GM21360 (cell line): ENCODE data around the gene AMFR.

Experiments
- ATAC-seq: cut with Tn5 transposase; IDR thresholded peaks from one replicate; pipeline ENCODE4 v1.9.1; 2021; ENCODE audit warnings: mild to moderate bottlenecking, moderate library complexity; ENCODE audit not compliant: unreplicated experiment

Gene AMFR

DNA sequence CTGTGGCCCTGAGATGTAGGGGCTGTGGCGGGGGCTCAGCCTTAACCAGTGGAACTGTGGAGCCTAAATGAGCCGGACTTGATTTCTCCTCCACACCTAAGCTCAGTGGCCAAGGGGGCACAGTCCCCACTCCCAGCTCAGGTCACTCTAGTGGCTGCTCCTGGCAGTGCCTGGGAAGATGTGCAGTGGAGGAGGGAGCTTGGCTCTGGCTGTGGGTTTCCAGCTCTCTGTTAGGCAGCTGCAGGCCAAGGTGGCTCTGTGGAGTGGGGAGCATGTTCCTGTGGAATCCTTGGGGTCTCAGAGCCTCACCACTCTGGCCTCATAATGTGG, 76.3 kb downstream of the AMFR start:
- no peak for ATAC-seq

DNA sequence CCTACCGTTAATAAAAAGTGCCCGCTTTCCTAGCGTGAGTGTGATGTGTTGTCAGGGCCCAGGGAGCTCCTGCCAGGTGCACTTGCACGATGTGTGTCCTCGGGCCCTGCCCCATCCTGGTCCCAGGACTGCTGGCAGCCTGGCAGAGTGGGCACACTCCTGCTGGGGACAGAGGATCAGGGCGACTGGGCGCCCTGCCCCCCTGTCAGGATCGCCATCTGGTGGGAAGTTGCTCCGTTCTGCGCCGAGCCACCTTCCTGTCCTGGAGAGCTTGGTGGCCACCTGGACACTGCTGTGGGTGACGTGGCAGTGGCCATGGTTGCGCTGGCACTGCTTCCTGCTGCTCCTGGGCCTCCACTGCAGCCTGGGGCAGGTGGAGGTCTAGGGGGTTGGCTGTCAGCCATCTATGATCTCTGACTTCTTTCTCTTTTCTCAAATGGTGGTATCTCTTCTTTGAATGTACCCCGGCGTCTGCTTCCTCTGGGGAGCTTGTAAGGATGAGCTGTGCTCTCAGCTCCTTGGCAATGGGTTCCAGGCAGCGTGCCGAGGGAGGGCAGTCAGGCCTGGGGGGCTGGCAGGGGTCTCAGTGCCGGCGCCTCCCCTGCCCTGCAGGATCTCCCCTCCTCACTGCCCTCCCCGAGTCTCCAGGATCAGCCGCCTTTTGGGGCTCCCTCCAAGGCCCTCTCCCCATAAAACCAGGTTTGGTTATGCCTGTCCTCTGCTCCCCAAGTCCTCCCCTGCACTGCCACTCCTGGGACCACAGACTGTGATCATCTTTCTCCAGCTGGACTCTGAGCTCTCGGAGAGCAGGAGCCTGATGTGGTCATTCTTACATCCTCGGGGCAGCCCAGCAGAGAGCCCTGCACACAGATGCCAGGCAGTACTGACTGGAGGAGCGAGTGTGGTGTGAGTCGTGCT, 76.9 kb downstream of the AMFR start:
- ATAC-seq = no peak

DNA sequence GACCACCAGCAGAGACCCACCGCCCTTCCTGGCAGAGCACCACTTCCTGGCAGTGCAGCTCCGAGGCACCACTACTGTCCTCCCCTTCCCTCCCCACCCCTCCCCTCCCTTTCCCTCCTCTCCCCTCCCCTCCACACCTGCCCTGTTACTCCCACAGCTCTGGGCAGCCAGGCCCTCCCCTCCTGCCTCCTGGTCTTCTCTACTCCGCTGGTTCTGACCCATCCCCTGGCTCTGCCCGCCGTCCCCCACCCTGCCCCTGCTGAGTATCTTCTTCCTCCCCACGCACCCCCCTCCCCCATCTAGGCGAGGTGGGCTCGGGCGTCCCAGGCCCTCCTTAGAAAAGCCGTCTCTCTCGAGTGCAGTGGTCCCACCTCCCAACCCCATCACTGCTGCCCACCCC, 77.7 kb downstream of the AMFR start:
- ATAC-seq = no peak

DNA sequence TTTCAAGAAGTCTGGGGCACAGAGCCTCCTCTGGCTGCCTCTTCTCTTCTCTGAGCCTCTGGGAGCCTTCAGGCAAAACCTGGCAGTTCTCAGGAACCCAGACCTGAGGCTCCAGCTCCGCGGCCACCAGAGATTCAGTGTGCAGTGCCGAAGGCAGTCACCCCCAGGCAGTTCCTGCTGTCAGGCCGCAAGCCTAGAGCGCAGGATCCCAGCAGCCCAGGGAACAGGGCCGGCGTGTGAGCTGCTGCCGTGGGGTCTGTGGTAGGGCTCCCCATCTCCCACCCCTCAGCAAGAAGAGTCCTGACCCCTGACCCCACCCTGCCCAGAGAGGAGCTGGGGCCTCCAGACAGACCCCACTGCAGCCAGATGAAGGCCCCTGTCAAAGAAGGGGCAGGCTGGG, 78.2 kb downstream of the AMFR start:
- no peak for ATAC-seq

DNA sequence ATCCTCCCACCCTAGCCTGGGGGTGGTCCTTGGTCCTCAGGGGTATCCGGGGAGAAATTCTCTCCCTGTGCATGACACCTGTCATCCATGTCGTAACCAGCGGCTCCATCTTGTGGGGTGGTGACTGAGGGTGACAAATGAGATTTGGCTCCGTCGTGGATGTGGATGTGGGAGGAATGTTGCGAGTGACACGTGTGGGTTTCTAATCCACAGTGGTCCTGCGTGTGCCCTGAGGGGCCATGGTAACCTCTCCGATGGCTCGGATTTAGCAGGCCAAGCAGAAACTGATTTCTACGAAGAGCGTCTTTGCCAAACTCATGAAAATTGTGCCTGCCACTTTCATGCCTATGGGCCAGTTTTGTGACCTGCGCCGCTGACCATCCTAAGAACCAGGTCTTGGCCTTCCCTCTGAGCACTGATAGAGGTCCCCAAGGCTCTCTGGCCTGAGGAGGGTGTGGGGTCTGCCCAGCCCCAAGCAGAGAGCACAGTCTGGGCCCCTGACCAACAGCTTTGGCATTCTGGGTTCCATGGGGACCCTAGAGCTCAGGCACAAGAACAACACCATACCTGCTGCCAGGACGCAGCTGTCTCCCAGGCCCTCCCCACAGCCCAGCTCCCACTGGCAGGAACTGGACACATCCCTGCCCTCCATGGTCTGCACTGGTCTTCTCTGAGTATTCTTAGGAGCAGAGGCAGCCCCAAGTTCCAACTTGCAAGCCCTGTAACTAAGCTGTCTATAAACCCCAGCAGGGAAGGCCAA, 79.0 kb downstream of the AMFR start:
- no peak for ATAC-seq

DNA sequence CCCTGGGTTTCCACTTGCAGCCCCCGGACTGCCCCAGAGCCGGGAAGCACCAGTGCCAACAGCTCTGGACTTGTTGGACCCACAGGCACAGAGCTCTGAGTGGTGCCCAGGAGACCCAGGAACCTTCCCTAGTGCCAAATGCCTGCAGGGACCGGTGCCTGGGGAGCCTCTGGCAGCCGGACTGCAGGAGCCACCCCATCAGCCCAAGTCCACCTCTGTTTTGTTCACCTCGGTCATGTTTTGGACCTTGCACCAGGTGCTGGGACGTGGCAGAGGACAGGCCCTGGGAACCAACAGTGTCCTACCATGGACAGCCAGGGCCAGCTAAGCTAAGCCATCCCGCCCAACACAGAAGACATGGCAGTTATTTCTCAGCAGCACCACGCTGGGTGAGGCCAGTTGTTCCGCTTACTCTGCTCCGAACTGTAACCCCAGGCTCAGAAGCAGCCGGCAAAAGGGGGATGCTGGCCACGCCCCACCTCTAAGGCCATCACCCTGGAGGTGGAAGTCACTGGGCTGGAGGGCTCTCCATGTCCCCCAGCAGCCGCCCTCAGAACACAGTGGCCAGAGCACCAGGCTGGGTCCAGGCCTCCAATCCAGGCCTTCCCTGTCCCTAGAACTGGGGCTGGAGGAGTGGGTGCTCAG, 79.8 kb downstream of the AMFR start:
- no peak for ATAC-seq

DNA sequence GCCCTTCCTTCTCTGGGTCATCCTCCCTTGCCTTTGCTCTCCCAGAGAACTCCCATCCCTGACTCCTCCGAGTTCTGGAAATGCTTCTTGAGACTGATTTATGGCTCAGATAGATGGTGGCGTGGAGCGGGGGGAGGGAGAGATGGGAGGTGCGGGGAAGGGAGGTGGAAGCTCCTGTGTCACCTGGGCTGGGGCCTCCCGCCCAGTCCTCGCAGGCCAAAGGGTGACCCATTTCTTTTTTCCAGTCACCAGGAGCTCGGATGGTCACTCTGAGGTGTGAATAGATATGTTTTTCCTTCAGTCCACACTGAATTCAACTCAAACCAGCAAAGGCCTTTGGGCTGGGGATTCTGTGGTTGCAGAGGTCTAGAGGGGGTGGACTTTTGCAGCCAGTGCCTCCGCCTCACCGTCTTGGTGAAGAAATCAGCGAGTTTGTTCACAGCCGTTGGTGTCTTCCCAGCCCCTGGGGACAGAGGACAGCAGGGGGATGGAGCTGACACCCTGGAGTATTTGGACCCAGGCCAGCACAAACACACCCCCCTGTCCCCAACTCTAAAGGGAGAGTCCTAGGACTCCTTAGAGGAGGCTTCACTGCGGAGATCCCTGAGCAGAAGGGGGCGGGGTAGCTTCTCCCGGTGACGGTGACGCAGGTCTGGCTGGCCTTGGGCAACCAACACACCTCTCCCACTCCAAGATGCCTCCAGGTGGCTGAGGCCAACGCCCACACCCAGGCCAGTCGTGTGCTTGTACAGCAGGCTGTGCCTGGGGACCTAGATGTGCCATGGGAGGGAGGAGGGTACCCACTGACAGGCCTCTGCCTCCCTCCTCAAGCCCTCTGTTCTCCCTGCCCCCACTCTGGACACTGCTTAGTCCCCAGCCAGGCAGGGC, 80.6 kb downstream of the AMFR start:
- no peak for ATAC-seq

DNA sequence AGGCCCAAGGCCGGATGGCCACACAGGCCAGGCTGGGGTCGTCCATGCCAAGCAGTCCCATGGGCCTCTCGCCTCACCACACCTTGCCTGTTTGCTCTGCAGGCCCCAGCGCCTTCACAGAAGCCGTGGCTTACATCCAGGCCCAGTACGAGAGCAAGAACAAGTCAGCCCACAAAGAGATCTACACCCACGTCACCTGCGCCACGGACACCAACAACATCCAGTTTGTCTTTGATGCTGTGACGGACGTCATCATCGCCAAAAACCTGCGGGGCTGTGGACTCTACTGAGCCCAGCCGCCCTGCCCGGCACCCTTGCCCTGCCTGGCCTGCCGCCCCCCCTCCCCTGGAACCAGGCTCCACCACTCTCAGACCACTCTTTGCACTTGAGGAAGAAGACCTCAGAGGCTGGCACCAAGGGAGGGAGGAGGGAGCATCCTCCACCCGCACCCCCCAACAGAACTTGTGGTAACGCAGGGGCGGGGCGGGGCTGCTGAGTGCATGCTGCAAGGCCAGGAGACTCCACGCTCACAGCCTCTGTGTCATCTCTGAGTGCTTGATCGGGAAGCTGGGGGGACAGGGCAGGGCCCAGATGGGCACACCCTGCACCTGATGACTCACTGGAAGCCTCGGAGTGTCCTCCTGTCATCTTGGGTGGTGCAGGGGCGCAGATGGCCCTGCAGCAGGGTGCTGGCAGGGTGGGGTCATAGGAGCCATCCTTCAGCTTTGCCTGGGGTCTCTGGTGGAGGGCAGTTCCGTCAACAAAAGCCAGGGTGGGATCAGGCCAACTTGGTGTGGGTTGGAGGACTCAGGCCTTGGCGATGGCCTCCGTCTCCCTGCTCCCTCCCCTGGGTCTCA, 81.5 kb downstream of the AMFR start:
- no peak for ATAC-seq

DNA sequence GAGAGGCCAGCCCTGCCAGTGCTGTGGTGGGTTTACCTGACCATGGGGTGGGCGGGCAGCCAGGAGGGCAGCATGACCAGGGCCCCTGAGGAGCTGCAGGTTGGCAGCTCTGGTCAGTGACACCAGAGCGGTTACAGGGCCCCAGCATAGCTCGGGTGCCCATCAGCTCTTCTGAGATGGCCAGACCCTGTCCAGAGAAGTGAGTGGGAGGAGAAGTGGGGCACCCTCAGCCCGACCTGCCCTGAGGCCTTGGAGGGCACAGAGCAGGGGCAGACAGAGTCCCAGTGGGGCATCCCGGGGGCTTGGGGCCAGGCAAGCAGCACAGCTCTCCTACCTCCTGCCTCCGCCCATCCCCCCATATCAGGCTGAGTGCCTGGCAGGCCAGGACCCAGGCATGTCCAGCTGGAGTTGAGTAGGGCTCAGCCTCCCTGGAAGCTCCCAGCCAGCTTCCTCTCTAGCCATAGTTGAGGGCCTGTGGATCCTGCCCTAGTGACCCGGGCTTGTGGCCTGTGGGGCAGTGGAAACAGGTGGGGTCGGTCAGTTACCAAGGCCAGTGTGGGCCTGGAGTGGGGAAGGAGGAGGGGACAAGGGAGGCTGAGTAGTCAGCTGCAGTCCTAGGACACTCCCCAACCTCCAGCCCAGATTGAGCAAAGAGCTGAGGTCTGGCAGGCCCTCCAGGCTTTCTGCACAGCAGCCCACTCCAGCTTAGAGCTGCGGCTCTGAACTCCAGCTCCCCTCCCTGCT, 83.5 kb downstream of the AMFR start:
- no peak for ATAC-seq

DNA sequence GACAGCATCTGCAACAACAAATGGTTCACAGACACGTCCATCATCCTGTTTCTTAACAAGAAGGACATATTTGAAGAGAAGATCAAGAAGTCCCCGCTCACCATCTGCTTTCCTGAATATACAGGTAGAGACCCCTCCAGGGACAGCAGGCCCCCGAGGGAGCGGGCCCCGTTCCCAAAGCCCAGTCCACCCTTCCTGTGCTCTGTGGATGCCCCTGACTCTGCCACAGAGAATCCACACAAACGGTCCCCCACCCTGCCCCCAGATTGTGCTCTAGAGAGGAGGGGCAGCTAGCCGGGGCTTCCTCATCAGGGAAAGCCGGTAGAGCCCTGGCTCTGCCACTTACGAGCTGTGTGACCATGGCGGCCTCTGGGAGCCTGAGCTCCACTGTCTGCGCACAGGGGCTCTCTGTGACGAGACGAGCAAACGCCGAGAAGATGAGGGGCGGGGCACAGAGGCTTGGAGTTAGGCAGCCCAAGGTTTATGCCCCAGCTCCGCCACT, 84.4 kb downstream of the AMFR start:
- no peak for ATAC-seq

DNA sequence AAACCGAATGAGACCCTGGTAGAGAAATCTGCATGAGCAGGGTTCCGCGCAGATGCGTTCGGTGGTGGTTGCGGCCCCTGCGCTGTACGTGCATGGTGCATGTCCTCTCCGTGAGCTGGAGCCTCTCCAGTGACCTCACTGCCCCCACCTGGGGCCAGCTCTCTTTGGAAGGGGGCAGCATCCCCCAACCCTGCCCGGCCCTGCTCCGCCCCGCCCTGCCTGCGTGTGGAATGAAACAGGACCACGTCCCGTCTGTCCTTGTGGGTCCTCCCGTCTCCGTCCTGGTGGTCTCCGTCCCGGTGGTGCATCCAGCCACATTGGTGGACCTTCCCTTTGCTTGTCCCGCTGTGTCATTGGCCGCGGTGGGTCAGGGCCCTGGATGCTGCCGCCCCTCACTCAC, 84.9 kb downstream of the AMFR start:
- ATAC-seq = no peak

DNA sequence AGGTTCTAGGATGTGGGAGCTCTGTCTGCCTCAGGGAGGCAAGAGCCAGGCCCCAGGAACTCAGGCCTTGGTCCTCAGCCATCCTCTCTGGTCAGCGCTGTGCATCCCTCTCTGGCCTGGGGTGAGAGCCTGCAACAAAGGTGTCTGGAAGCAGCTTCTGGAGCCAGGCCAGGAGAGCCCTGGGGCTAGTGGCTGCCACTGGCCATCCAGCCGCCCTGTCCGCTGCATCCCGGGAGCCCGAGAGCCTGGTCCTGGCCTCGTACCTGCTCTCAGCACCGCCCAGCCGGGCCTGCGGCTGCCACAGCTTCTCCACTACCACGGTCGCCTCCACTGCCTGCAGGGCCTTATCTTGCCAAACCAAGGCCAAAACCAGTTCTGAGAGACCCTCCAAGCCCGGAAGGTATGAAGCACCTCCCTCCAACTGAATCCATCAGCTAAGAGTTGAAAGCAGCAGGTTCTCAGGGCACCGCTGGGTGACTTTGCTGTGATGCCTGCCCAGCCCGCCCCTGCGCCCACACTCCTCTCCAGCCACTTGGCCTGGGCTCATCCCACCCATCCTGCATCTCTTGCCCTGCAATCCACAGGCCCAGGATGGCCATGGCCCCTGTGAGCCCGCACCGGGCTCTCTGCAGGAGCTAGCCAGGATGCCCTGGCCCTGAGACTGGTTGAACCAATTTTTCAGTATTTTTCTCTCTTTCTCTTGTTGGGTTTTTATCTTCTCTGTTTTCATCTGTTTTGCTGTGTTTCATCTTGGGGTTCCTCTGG, 85.7 kb downstream of the AMFR start:
- no peak for ATAC-seq

DNA sequence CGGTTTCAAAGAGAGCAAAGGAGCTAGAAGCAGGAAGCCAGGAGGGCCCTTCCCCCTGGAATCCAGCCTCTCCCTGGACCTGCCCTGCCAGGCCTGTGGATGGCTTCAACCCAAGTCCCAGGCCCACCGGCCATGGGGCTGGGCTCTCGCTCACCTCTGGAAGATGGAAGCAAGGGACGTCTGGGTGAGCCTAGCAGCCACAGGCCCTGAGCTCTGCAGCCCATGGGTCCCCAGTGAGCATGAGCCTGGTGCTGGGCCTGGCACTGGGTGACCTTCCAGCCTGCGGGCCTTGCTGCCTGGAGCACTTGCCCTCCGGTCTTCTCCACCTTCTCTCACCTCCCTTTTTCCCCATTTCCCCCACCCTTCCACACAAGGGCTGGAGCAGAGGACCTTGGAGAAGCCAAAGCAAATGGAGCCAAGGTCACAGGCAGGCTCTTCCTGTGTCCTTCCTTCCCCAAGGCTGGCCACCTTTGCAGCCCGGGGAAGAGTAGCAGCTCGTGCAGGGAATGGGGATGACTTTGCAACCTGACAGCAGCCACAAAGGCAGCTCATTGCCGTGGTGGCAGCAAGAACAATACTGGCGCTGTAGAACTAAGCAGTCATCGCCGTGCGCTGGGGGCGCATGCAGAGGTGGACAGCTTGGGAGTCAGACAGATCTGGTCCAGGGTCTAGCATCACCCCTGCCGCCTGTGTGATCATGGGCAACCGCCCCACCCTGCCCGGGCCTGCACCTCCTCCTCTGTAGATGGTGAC, 86.6 kb downstream of the AMFR start:
- ATAC-seq = no peak

DNA sequence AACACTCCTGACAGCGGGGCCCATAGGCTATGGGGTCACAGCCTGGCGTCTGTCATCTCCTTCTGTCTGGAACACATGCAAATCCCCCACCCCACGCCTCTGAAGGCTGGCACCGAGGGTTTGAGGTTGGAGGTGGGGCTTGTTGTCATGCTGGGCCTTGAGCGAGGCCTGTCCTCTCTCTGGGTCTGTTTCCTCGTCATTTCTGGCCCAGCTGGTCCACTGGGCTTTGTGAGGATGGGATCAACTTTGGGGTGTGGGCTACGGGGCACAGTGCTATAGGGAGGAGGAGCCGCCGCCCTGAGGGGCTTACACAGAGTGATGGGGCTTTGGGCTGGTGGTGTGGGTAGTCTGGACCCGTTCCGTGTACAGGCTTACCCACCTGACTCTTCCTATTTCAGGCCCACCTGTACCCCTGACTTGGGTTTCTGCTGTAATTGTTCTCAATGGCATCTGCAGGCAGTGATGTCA, 87.5 kb downstream of the AMFR start:
- no peak for ATAC-seq

DNA sequence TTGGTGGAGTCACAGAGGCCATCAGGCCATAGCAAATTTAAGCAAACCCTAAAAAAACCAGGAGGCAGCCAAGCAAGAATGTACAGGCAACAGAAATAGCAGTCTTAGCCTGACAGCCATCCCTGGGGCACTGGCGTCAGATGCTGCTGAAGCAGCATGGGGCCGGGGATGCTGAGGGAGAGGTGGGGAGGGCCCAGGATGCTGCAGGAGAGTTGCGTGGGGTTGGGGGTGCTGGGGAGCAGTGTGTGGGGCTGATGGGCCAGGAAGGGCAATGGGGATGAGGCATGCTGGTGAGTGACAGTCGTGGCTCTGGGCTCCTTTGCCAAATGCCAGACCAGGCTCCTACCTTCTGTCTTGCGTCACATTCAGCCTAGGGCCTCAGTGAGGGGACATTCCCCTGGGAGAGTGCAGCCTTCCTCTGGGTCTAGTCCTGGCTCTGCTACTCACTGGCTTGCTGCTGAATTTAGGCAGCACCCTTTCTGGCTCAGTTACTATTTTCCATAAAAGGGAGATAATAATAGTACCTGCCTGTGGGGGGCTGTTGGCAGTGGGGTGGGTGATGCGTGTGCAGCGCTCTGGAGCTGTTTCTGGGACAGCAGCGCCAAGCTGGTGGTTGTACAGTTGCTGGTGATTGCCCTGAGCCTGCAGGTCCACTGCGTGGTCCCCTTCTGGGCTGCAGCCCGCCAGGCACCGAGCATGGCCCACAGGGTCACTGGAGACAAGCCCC, 88.1 kb downstream of the AMFR start:
- ATAC-seq = no peak

DNA sequence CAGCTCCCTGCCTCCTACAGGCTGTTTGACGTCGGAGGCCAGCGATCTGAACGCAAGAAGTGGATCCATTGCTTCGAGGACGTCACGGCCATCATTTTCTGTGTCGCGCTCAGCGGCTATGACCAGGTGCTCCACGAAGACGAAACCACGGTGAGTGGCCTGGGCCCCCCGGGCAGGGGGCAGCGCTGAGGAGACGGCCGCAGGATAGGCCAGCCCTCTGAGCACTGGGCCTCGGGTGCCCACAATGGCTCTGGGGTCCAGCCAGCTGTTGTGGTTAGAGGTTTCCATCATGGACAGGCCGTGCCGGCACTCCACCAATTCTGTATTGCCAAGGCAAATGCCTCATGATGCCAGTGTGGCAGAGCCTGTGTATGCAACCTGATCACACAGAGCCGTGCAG, 88.6 kb downstream of the AMFR start:
- ATAC-seq = no peak
